Fibroblast of villous mesenchyme (primary cell): ENCODE data around the gene STUM. TPM values are rescaled to one million over a fixed set of nuclear protein-coding genes. Genes with fewer than 3 reads are reported as not detected.

Source experiments
- DNase-seq: peaks from one replicate; pipeline ENCODE4 v3.0.0-alpha.2; 2010; ENCODE audit warnings: low read depth
- H3K4me3 ChIP-seq: 2 replicates; pipeline ENCODE4 v1.5.1; 2011; ENCODE audit warnings: low read depth, mild to moderate bottlenecking, low read length
- CTCF ChIP-seq: IDR thresholded peaks from 2 replicates; pipeline ENCODE4 v1.5.1; 2012; ENCODE audit warnings: low read depth, mild to moderate bottlenecking, low read length; ENCODE audit not compliant: insufficient read depth
- total RNA-seq: library from RNA; depleted of rRNA; stranded (reverse); fragments of >200 nt; gene quantifications from 2 replicates; pipeline ENCODE4 v1.2.3, GENCODE V29; 2012

The STUM gene
- total RNA-seq, 1 donor, result under 0.01 TPM

DNA sequence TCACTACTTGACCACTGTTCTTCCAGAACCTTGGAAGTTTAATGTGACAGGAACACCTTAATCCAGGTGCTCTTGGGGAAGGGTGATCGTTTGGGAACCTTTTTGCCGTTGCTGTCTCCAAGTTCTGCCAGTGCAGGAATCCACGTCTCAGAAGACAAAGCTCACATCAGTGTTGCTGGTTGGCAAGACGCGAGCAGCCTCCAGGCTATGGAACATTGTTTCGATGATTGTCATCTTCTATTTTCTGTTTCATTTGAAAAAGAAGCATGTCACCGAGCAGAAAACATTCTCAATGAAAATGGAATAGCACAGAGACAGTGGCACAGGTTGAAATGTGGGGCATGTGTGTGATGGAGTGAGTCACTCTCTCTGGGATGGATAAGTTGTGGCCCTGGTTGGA, 11.7 kb downstream of the STUM start:
- no peak for TF ChIP-seq CTCF
- DNase-seq, result no peak
- H3K4me3 ChIP-seq, result no peak overlapping the region

- H3K4me3 ChIP-seq, result no peak overlapping the region
- TF ChIP-seq CTCF, result no peak
- DNase-seq, result no peak
These were observed 14.4 kb downstream of the STUM start for GRCh38 chr1:226562989-226563388.

- no peak overlapping the region for H3K4me3 ChIP-seq
- no peak for TF ChIP-seq CTCF
- no peak for DNase-seq
These were observed 15.1 kb downstream of the STUM start for GRCh38 chr1:226563666-226564065.

DNA sequence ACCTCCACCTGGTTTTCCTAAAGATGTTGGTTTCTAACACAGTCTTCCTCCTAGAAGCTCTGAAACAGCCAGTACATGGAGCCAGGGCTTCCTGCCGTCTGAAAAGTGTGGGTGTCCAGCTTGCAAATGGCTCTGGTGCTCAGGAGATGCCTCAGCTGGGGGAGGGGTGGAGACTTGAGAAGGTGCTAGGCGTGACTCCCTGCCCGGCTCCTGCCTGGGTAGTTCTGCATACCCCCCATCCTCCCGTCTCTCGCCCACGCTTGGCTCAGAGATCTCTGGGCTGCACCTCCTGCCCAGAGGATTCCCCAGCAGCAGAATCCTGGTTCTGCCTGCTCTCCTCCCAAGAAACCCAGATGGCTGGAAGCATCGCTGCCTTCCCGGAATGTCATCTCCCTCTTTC, 16.9 kb downstream of the STUM start:
- TF ChIP-seq CTCF, result no peak
- no peak for DNase-seq
- H3K4me3 ChIP-seq, result no peak overlapping the region

DNA sequence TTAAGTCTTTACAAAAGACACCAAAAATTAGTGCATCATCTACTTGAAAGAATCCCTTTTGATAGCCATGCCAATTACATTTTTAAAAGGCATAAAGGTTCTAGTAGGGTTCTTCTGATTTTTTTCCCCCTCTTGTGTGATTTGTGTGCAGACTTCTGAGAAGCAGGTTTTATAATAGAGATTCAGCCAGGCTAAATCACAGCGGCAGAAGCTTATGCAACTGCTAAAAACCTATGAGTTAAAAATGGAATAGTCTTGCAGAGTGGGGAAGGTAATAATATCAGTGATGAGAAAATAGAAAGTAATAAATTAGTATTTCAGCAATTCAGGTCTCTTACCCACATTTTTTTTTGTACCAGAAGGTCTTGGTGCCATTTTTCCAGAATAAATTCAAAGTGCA, 17.7 kb downstream of the STUM start:
- H3K4me3 ChIP-seq, result no peak overlapping the region
- no peak for TF ChIP-seq CTCF
- no peak for DNase-seq

GRCh38 chr1:226566760-226567159, 18.2 kb downstream of the STUM start:
- TF ChIP-seq CTCF, result no peak
- DNase-seq, result no peak
- no peak overlapping the region for H3K4me3 ChIP-seq

DNA sequence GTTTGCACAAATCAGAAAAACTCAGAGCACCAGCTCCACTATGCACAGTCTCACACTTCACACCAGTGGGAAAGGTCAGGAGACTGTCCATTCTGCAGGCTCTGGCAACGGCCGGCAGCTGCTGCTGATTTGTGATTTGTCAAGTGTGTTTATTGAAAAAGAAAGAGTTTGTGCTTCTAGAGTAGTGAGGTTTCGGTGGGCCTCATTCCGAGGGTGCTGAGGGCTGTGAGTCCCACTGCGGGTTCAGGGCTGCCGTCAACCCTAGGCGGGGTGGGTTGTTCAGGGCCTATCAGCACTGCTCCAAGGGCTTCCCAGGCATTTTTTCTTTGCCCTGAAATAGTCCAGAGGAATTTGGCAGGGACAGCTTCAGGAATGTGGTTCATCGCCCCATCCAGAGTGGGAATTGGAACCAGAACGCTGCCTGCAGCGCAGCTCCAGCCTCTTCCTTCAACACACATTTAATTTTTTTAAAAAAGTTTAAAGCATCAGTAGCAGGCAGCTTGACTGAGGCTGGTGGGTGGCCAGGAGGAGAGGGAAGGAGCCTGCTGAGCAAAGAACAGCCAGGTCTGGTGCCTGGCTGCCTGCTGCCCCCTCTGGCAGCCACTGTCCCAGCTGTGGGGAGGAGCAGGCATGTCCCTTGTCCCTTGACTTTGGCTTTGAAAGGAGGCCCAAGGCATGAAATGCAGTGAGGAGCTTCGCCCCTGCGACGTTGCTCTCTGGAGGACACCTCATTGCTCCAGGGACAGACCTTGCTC, 19.7 kb downstream of the STUM start:
- TF ChIP-seq CTCF, result peak; percentile 33
- no peak overlapping the region for H3K4me3 ChIP-seq
- DNase-seq, result no peak
